CD4-positive, alpha-beta T cell treated with Interleukin-4 for 4 hours (primary cell): ENCODE data around the gene NCAN.
"Not testable (repeated sequence)": the region's sequence is repeated elsewhere in the genome, so short reads cannot be mapped to it uniquely, and the experiment has no call there.

Experiments used
- DNase-seq: peaks from one replicate; pipeline ENCODE4 v3.0.0-alpha.2; 2020

Gene NCAN

DNA sequence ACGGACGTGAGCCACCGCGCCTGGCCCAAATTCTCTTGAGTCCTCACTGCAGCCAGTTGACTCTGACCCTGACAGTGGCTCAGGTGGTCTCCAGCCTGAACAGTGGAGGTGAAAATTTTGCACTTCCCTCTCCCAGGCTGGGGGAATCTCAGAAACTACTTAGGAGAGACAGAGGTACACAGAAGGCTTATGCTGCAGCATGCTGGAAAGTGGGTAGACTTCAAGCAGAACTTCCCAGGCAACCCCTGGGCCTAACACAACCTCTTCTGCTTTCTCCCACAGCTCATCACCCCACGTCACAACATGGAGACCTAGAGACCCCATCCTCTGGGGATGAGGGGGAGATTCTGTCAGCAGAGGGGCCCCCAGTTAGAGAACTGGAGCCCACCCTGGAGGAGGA lies 14.4 kb downstream of the NCAN start:
- DNase-seq, result no peak

DNA sequence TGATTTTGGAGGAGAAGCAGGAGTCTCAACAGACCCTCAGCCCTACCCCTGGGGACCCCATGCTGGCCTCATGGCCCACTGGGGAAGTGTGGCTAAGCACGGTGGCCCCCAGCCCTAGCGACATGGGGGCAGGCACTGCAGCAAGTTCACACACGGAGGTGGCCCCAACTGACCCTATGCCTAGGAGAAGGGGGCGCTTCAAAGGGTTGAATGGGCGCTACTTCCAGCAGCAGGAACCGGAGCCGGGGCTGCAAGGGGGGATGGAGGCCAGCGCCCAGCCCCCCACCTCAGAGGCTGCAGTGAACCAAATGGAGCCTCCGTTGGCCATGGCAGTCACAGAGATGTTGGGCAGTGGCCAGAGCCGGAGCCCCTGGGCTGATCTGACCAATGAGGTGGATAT lies 14.9 kb downstream of the NCAN start:
- DNase-seq, result no peak

- no peak for DNase-seq
These were observed 15.5 kb downstream of the NCAN start for GRCh38 chr19:19227217-19227616.

DNA sequence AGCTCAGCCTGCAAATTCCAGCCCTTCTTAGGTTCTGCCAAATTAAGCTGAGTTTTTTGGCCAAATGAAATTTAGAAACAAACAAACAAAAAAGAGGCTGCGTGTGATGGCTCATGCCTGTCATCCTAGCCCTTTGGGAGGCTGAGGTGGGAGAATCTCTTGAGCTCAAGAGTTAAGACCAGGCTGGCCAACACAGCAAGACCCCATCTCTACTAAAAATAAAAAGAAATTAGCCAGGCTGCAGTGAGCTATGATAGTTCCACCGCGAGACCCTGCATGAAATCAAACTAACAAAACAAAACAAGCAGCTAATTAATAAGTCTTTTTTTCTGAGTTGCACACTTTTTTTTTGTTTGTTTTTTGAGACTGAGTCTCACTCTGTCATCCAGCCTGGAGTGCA lies 17.9 kb downstream of the NCAN start:
- no peak for DNase-seq

DNA sequence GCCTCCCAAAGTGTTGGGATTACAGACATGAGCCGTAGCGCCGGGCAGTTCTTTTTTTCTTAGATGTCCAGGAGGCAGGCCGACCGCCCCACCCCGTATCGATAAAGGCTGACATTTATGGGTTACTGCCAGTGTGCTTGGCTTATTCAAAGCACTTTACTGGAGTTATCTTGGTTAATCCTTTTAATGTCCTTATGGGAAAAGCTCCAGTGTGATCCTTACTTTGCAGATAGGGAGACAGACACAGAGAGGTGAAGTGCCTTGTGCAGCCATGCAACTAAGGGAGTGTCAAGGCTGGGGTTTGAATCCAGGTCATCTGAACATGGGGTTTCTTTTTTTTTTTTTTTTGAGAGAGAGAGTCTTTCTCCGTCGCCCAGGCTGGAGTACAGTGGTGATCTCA lies 19.2 kb downstream of the NCAN start:
- DNase-seq, result no peak

DNA sequence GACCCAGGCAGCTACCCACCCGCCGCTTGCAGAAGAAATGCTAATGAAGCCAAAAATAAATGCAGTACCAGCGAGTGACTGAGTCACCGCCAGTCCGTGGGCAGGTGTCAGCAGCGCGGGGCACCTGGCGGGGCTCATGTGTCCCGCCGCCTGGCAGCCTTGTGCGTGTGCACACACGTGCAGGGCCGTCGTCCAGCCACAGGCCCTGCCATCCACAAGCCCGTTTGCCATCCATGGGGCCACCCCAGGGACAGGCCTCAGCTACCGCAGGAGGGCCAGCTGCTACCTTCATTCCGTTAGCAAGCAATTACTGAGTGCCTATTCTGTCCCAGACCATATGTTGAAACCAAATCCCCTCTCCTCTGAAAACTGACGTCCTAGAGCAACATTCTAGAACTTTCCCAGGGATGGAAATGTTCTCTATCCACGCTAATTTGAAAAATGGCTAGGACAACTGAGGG lies 20.5 kb downstream of the NCAN start:
- no peak for DNase-seq

DNA sequence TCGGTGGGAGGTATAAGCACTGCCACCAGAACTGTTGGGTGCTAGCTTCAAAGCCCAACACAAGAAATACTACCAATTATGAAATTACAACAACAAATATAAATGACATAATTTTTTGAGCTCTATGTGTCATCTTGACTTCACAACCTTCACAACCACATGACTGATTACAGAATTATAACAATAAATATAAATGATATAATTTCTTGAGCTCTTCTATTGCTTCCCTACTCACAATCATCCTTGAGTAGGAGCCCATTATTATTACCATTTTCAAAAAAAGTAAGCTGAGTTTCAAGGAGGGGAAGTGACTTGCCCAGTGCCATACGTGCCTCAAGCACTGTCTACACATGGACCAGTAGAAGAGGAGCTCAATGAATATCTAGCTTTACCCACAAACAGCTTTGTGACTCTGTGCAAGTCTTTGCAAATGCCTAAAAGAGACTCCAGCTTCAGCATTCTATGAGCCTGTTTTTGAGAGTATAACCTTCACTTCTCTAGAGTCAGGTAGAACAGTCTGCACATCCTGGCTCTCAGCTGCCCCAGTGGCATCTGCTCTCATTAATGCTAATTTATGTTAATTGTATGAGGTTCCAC lies 22.6 kb downstream of the NCAN start:
- DNase-seq, result no peak

DNA sequence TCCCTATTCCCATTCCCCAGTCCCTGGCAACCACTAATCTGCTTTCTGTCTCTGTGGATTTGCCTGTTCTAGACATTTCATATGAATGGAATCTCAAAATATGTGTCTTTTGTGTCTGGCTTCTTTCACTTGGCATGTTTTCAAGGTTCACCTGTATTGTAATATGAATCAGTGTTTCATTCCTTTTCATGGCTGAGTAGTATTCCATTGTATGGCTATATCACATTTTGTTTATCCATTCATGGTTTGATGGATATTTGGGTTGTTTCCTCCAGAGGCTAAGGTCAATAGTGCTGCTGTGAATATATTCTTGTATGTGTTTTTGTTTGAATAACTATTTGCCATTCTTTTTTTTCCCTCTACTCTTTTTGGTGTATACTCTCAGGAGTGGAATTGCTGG lies 24.4 kb downstream of the NCAN start:
- no peak for DNase-seq

- DNase-seq, result no peak
These were observed 26.6 kb downstream of the NCAN start for GRCh38 chr19:19238126-19238894.

DNA sequence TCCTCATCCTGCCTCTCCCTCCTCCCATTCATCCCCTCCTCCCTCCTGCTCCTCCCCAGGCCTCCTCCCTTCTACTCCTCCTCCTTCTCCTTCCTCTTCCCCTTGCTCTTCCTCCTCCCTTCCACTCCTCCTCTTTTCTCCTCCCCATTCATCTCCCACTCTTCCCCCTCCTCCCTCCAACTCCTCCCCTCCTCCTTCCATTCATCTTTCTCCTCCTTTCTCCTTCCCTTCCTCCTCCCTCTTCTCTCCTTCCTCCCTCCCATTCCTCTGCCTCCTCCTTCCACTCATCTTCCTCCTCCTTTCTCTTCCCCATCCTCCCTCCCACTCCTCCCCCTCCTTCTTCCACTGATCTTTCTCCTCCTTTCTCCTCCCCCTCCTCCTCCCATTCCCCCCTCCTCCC lies 27.9 kb downstream of the NCAN start:
- DNase-seq, result no peak

- no peak for DNase-seq
These were observed 28.7 kb downstream of the NCAN start for GRCh38 chr19:19240476-19240875.

- no peak for DNase-seq
These were observed 38.5 kb downstream of the NCAN start for GRCh38 chr19:19250196-19250801.

DNA sequence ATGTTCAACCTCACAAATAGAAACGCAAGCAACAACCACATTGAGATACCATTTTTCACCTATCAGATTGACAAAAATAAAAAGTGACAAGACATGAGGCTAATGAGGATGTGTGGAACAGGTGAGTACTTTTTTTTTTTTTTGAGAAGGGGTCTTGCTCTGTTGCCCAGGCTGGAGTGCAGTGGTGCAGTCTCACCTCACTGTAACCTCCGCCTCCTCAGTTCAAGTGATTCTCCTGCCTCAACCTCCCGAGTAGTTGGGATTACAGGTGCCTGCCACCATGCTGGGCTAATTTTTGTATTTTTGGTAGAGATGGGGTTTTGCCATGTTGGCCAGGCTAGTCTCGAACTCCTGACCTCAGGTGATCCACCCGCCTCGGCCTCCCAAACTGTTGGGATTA lies 41.7 kb downstream of the NCAN start:
- not testable (repeated sequence) for DNase-seq

- DNase-seq, result no peak
These were observed 44.6 kb downstream of the NCAN start for GRCh38 chr19:19256072-19256969.

DNA sequence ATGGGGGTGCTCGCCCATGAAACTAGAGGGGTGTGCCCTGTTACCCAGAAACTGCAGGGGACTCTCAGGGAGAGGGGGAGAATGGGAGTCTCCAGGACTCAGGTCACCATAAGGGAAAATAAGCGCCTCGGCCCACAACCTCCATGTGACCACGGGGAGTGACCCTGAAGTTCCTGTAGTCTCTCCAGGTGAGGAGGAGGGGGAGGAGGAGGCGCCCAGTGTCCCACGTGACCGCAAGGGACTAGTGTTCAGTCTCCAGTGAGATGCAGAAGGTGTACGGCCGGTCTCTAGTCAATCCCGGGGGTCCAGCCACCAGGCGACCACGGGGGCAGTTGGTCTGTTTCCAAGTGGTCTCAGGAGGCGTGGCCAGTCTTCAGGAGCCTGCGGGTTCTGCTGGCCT lies 45.4 kb downstream of the NCAN start:
- no peak for DNase-seq

GRCh38 chr19:19257836-19258588 lies 46.3 kb downstream of the NCAN start:
- no peak for DNase-seq

GRCh38 chr19:19258589-19259338 lies 47.0 kb downstream of the NCAN start:
- no peak for DNase-seq

DNA sequence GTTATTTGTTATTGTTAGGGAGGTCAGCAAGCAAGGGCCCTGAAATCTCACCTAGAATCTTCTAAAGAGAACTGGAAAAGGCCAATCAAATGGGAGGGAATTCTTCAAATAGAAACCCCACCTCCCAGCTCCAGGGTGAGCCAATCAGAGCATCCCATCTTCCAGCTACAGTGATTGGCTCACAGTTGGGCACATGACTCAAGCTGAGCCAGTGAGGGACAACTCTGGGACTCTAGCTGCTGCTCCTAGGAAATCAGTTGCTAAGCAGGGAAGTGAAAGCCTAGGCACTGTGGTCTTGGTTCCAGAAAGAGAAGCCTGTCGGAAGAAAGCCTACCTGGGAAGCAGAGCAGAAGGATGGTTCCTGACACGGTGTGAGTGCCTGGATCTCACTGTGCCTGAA lies 48.0 kb downstream of the NCAN start:
- DNase-seq, result no peak

GRCh38 chr19:19260417-19261214 lies 48.9 kb downstream of the NCAN start:
- no peak for DNase-seq

- no peak for DNase-seq
These were observed 49.8 kb downstream of the NCAN start for GRCh38 chr19:19261350-19262189.
